Lower leg skin (tissue), 4 donors: ENCODE measurements around the gene LY6G6D. TPM values are rescaled to one million over a fixed set of nuclear protein-coding genes. Genes with fewer than 3 reads are reported as not detected.

Experiments used
- DNase-seq, 2 donors: peaks; one replicate each; pipeline ENCODE4 v3.0.0-alpha.2; 2019; ENCODE audit warnings: low spot score in 2 of 2
- H3K4me3 ChIP-seq: fragments of 200-600 bp; sonication (generic); 2 replicates; pipeline ENCODE4 v1.5.1; 2017; ENCODE audit warnings: mild to moderate bottlenecking, low read depth; ENCODE audit not compliant: poor library complexity, severe bottlenecking
- CTCF ChIP-seq, 3 donors: fragments of 450-650 bp; IDR thresholded peaks; one replicate each; pipeline ENCODE4 v1.5.1; 2016; ENCODE audit warnings: antibody characterized with exemption in 3 of 3, mild to moderate bottlenecking in 3 of 3, moderate library complexity in 2 of 3
- POLR2A ChIP-seq, 2 donors: fragments of 450-650 bp; IDR thresholded peaks; one replicate each; pipeline ENCODE4 v1.6.1; 2016 to 2017; ENCODE audit warnings: antibody characterized with exemption in 2 of 2, mild to moderate bottlenecking in 1 of 2, moderate library complexity in 1 of 2
- WGBS, 2 donors: methylation state at CpG; one replicate each; pipeline ENCODE4 v1.1.5; 2018; 5-methylcytosine and 5-hydroxymethylcytosine counted together
- intact Hi-C: fragments of 100-400 bp; cut with DNase I; formaldehyde crosslinking; loops from one replicate; pipeline ENCODE4 v1.15.0; 2023; ENCODE audit warnings: low total_unique reads
- total RNA-seq, 4 donors: library from RNA; depleted of rRNA; stranded (reverse); fragments of >200 nt; gene quantifications; one replicate each; pipeline ENCODE4 v1.1.0, GENCODE V29; 2016

LY6G6D gene
- total RNA-seq, 4 donors from 2014 or later, result 9.5 TPM; not detected in 3

GRCh38 chr6:31739639-31740396 is 24.7 kb downstream of the LY6G6D start, which contains the start of gene MSH5:
Gene MSH5 (plus strand): TSS chr6:31740005. CDS start chr6:31740467, 462 bp downstream.
- peak within 1 kb of the TSS; percentile 61 for H3K4me3 ChIP-seq
- DNase-seq, result peak; percentile 99 to 100
- intact Hi-C loops, result no loop called here
- TF ChIP-seq CTCF (IDR thresholded peaks at IDR 0.05), result no peak
- no peak for TF ChIP-seq POLR2A (IDR thresholded peaks at IDR 0.05)
- 0 to 1% methylated on average over 42 to 58 of the region's 58 CpGs for WGBS, 2 donors

GRCh38 chr6:31740397-31741223 is 25.5 kb downstream of the LY6G6D start:
- peak overlapping the region; percentile 61 for H3K4me3 ChIP-seq
- 19 to 26% methylated on average over 28 to 29 of the region's 29 CpGs for WGBS, 2 donors
- TF ChIP-seq CTCF (IDR thresholded peaks at IDR 0.05) (no peak), POLR2A (IDR thresholded peaks at IDR 0.05) (no peak)
- no peak for DNase-seq
- intact Hi-C loops, result no loop called here

GRCh38 chr6:31741815-31742214 is 26.7 kb downstream of the LY6G6D start:
- WGBS, 2 donors, result 83 to 86% methylated on average over 2 of the region's 2 CpGs
- DNase-seq, result no peak
- H3K4me3 ChIP-seq, result no peak overlapping the region
- intact Hi-C loops, result no loop called here
- TF ChIP-seq CTCF (IDR thresholded peaks at IDR 0.05) (no peak), POLR2A (IDR thresholded peaks at IDR 0.05) (no peak)

GRCh38 chr6:31742894-31743293 is 27.7 kb downstream of the LY6G6D start:
- TF ChIP-seq POLR2A (IDR thresholded peaks at IDR 0.05) (no peak), CTCF (IDR thresholded peaks at IDR 0.05) (no peak)
- no peak overlapping the region for H3K4me3 ChIP-seq
- 85 to 87% methylated on average over 3 of the region's 3 CpGs for WGBS, 2 donors
- intact Hi-C loops, result no loop called here
- no peak for DNase-seq

GRCh38 chr6:31744422-31744821 is 29.3 kb downstream of the LY6G6D start:
- DNase-seq, result no peak
- WGBS, 2 donors, result 50 to 68% methylated on average over 1 of the region's 1 CpG
- no peak for TF ChIP-seq CTCF (IDR thresholded peaks at IDR 0.05)
- no peak for TF ChIP-seq POLR2A (IDR thresholded peaks at IDR 0.05)
- no peak overlapping the region for H3K4me3 ChIP-seq
- intact Hi-C loops, result no loop called here
